Stromal cell of bone marrow (primary cell): ENCODE measurements around the gene EMC8.
"Not testable (repeated sequence)": the region's sequence is repeated elsewhere in the genome, so short reads cannot be mapped to it uniquely, and the experiment has no call there.

Experiments used
- DNase-seq: peaks from one replicate; pipeline ENCODE4 v3.0.0-alpha.2; 2012; ENCODE audit warnings: low read depth

The EMC8 gene

GRCh38 chr16:85812031-85812807, 12.9 kb upstream of the EMC8 start:
- no peak for DNase-seq

GRCh38 chr16:85810742-85811115, 11.4 kb upstream of the EMC8 start:
- no peak for DNase-seq

- DNase-seq, result no peak
These were observed 10.9 kb upstream of the EMC8 start for GRCh38 chr16:85810097-85810741.

- DNase-seq, result no peak
These were observed 10.3 kb upstream of the EMC8 start for GRCh38 chr16:85809645-85810044.

GRCh38 chr16:85808926-85809325, 9.6 kb upstream of the EMC8 start:
- no peak for DNase-seq

- DNase-seq, result not testable (repeated sequence)
These were observed 8.8 kb upstream of the EMC8 start for GRCh38 chr16:85808104-85808503.

GRCh38 chr16:85807340-85807739, 8.0 kb upstream of the EMC8 start:
- not testable (repeated sequence) for DNase-seq

- DNase-seq, result no peak
These were observed 7.2 kb upstream of the EMC8 start for GRCh38 chr16:85806539-85806938.

- DNase-seq, result no peak
These were observed 6.2 kb upstream of the EMC8 start for GRCh38 chr16:85805442-85806045.

GRCh38 chr16:85803570-85803969, 4.2 kb upstream of the EMC8 start:
- no peak for DNase-seq

GRCh38 chr16:85800321-85800669, 951 bp upstream of the EMC8 start:
- no peak for DNase-seq

GRCh38 chr16:85798901-85799496, 345 bp downstream of the EMC8 start:
- no peak for DNase-seq

- DNase-seq, result no peak
These were observed 1.0 kb downstream of the EMC8 start for GRCh38 chr16:85798283-85798776.

- DNase-seq, result no peak
These were observed 2.7 kb downstream of the EMC8 start for GRCh38 chr16:85796599-85796998.

- no peak for DNase-seq
These were observed 3.2 kb downstream of the EMC8 start for GRCh38 chr16:85796152-85796551.

- no peak for DNase-seq
These were observed 4.6 kb downstream of the EMC8 start for GRCh38 chr16:85794696-85795095.

- DNase-seq, result no peak
These were observed 5.6 kb downstream of the EMC8 start for GRCh38 chr16:85793662-85794298.

- DNase-seq, result no peak
These were observed 9.6 kb downstream of the EMC8 start for GRCh38 chr16:85789773-85790172.

- DNase-seq, result no peak
These were observed 10.5 kb downstream of the EMC8 start for GRCh38 chr16:85788819-85789218.

GRCh38 chr16:85785927-85786326, 13.4 kb downstream of the EMC8 start:
- DNase-seq, result no peak

GRCh38 chr16:85784813-85785212, 14.5 kb downstream of the EMC8 start:
- DNase-seq, result no peak

- no peak for DNase-seq
These were observed 15.9 kb downstream of the EMC8 start for GRCh38 chr16:85783441-85783840.
